Activated CD4-positive, alpha-beta T cell treated with anti-CD3 and anti-CD28 coated beads, Interleukin-2, amount 10 ng/mL, durations not matched to agents 24 days and 14 days (primary cell): ENCODE results near the gene ZNF827. TPM values are rescaled to one million over a fixed set of nuclear protein-coding genes. Genes with fewer than 3 reads are reported as not detected.

Source experiments
- DNase-seq: peaks from one replicate; pipeline ENCODE4 v3.0.0; 2022
- H3K27ac Mint-ChIP-seq: one replicate; pipeline ENCODE4 v1.8.0; 2022; ENCODE audit warnings: mild to moderate bottlenecking, mixed read lengths
- H3K27me3 Mint-ChIP-seq: one replicate; pipeline ENCODE4 v1.8.0; 2022; ENCODE audit warnings: mixed read lengths
- H3K36me3 Mint-ChIP-seq: one replicate; pipeline ENCODE4 v1.8.0; 2022; ENCODE audit warnings: low read depth, mild to moderate bottlenecking, mixed read lengths
- H3K4me1 Mint-ChIP-seq: one replicate; pipeline ENCODE4 v1.8.0; 2021; ENCODE audit warnings: mixed read lengths
- H3K4me3 Mint-ChIP-seq: one replicate; pipeline ENCODE4 v1.8.0; 2022; ENCODE audit warnings: mild to moderate bottlenecking, moderate library complexity, mixed read lengths
- H3K9me3 Mint-ChIP-seq: one replicate; pipeline ENCODE4 v1.8.0; 2021; ENCODE audit warnings: mixed read lengths
- intact Hi-C: fragments of 100-400 bp; cut with micrococcal nuclease; formaldehyde crosslinking; loops from one replicate; pipeline ENCODE4 v1.15.1; 2023
- total RNA-seq: library from RNA; stranded (reverse); gene quantifications from 2 replicates; pipeline ENCODE4 v1.2.3, GENCODE V29; 2022

The ZNF827 gene
- total RNA-seq, 1 donor from 2014 or later = 59.4 TPM

DNA sequence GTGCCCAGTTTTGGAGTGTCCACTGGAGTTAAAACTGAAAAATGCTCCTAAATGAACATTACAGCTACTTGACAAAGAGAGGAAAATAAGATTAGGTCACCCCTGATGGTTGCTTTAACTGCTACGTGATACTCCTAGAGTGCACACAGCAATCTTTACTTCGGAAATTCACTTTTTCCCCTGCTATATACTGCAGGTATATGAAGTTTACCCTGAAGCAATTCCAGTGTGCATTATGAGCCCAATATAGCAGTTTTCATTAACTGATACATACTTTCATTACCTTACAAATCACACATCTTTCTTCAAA is 773 bp upstream of the ZNF827 start:
- DNase-seq = no peak
- H3K4me1 Mint-ChIP-seq = peaks cover 29% of the 10 kb centered on the region
- peaks cover 8% of the 10 kb centered on the region for H3K36me3 Mint-ChIP-seq
- H3K4me3 Mint-ChIP-seq = peak overlapping the region; percentile 95
- intact Hi-C loops = loop anchor here (2.0 to 10.0 kb wide), 8 partner anchors 65 to 842 kb away; partner anchors contain the start of genes ABCE1, ANAPC10, SLC10A7 and SMAD1
- H3K27ac Mint-ChIP-seq = peak overlapping the region; percentile 91
- peaks cover 6% of the 10 kb centered on the region for H3K27me3 Mint-ChIP-seq
- no peaks in the 10 kb centered on the region for H3K9me3 Mint-ChIP-seq

DNA sequence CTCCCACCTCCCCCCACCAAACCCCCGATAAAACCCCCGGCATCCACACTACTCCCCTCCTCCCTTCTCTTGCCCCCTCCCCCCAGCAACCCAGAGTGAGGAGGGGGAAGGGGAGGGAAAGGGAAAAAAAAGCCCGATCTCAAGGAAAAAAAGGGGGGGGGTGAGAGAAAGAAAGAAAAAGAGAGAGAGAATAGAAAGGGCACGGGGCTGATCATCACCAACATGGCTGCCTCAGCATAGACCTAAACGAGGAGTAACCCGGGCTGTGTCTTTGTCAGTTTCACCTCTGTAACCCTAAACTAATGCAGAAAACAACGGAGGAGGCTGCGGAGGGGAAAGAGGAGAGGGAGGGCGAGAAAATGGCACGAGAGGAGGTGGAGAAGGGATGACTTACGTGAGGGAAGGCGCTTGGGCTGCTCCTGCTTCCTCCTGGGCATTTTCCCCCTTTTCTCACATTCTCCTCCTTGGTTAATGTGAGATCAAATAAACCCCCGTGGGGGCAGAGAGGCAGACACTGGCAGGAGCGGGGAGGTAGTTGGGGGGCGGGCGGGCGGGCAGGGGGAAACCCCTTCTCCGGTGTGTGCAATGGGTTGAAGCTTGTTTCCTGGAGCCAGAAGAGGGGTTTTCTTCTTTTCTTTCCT is 532 bp downstream of the ZNF827 start:
- peaks cover 34% of the 10 kb centered on the region for H3K4me1 Mint-ChIP-seq
- no peaks in the 10 kb centered on the region for H3K27me3 Mint-ChIP-seq
- no peaks in the 10 kb centered on the region for H3K9me3 Mint-ChIP-seq
- peak overlapping the region; percentile 95 for H3K4me3 Mint-ChIP-seq
- DNase-seq = peak; percentile 82
- H3K36me3 Mint-ChIP-seq = peaks cover 10% of the 10 kb centered on the region
- peak overlapping the region; percentile 95 for H3K27ac Mint-ChIP-seq
- intact Hi-C loops = loop anchor here (1.0 to 10.0 kb wide), 13 partner anchors 63 to 841 kb away; partner anchors contain the start of genes ABCE1, ANAPC10, MMAA and OTUD4

DNA sequence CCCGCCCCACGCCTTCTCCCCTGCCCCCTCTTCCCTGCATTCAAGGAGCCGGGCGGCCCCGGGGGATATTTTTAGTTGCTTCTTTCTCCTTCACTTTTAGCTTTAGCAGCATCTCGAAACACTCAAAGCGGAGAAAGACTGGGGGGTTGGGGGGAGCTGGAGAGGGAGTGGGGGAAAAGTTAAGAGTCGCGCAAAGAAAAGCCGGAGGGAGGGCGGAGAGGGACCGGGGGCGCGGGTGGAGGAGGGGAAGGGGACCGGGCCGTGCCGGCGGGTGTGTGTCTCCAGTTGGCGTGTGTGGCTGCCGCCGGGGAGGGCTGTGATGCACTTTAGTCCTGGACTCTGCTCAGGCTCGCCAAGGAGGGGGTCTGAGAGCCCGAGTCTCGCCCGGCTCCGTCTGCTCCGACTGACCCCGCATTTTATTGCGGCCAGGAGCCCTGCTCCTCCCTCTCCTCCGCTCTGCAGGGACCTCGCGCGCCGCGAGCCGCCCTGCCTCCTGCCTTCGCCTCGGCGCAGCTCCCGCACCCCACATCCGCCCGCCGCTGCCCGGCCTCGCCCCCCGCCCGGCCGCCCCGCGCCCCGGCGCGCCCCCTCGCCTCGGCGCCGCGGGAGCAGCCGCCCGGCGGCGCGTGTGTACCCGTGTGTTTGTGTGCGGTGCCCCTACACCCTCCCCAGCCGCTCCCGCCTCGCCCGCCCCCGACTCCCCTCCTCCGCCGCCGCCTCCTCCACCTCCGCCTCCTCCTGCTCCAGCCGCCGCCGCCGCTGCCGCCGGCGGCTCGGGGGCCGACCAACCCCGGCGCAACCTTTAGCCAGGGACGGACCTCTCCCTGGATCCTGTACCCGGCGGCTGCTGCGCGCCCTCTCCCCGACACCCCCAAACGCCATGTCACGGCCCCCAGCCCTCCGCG is 1.4 kb downstream of the ZNF827 start:
- Mint-ChIP-seq H3K27me3 (no peaks in the 10 kb centered on the region), H3K4me1 (peaks cover 37% of the 10 kb centered on the region), H3K36me3 (peaks cover 14% of the 10 kb centered on the region), H3K4me3 (peak overlapping the region; percentile 95), H3K9me3 (no peaks in the 10 kb centered on the region), H3K27ac (peak overlapping the region; percentile 97)
- intact Hi-C loops = loop anchor here (1.0 to 10.0 kb wide), 9 partner anchors 62 to 840 kb away; partner anchors contain the start of genes ABCE1, ANAPC10, OTUD4 and SLC10A7
- peak; percentile 87 for DNase-seq

DNA sequence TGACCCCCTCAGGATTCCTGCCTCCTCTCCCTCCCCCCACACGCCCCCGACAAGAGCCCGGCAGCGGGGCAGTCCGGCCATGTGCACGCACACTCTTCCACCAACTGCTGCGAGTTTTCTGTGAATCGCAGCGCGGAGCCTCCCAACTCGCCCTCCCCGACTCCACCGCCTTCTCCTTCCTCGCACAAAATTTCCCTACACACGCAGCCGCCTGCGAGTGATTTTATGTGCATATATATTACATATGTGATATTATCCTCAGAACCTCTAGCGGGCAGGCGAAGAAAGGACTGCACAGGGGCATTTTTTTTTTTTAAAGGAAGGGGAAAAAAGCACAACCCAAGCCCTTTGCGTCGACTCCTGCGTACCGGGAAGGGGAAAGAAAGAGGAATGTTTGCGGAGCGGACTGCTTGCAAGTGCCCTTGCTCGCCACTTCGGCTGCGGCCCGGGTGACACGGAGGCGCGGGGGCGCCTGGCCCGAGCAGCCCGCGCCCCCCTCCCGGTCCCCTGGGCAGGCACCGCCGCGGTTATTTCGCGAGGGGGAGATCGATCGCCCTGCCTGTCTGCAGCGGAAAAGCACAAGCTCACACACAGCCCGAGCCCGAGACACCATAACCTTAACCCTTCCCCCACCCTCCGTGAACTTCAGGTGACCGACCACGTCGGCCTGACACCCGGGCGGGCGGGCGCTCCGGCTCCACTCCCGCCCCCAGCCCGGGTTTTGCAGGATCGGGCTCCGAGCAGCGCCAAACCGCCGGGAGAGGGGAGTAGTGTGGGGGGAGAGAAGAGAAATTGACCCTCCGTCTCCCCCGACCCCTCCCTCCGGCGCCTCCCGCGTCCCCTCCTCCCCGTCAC is 2.3 kb downstream of the ZNF827 start:
- intact Hi-C loops = loop anchor here (1.0 to 10.0 kb wide), 9 partner anchors 62 to 839 kb away; partner anchors contain the start of genes ABCE1, ANAPC10, OTUD4 and SLC10A7
- H3K27me3 Mint-ChIP-seq = no peaks in the 10 kb centered on the region
- peak overlapping the region; percentile 97 for H3K27ac Mint-ChIP-seq
- H3K4me1 Mint-ChIP-seq = peaks cover 40% of the 10 kb centered on the region
- H3K4me3 Mint-ChIP-seq = peak overlapping the region; percentile 94
- DNase-seq = peak; percentile 89
- H3K9me3 Mint-ChIP-seq = no peaks in the 10 kb centered on the region
- peaks cover 14% of the 10 kb centered on the region for H3K36me3 Mint-ChIP-seq

DNA sequence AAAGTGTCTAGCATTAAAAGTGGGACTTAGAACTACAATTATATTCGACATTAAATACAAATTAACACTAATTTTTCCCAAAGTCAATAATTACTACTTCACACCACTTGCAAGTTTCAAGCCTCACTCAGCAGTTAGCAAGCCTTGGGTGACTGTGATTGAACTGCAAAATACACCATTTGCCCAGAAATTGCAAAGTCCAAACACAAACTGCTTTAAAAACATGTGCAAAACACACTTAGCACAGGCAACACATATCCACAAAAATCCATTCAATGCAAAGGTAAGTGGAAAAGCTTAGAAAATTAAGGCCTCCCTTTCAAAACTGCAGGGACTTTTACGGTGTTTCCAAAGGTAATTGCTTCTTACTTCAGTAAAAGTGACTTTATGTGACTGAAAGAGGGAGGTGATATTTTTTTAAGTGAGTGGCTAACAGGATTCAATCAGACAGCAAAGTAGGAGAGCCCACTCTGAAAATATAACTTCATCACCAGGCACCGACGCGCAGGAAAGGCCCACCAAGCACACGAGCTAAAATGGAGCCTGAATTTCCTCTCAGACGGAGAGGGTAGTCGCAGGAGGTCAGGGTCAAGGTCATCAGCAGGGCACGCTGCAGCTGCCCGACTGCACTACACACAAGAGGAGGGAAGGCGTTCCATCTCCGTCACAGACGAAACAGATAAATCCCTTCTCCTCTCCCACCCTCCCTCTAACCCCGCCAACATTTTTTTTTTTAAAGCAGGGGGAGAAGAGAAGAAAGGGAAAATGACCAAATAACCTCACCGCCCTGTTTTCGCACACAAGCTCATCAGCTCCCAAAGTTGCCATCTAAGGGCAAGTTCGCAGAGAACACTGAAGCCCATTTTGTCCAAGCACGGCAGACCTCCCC is 3.1 kb downstream of the ZNF827 start:
- intact Hi-C loops = loop anchor here (1.0 to 10.0 kb wide), 9 partner anchors 61 to 838 kb away; partner anchors contain the start of genes ABCE1, ANAPC10, OTUD4 and SLC10A7
- Mint-ChIP-seq H3K4me1 (peaks cover 48% of the 10 kb centered on the region), H3K4me3 (peak overlapping the region; percentile 94), H3K27me3 (no peaks in the 10 kb centered on the region), H3K36me3 (peaks cover 14% of the 10 kb centered on the region), H3K27ac (peak overlapping the region; percentile 97), H3K9me3 (no peaks in the 10 kb centered on the region)
- peak; percentile 62 for DNase-seq

DNA sequence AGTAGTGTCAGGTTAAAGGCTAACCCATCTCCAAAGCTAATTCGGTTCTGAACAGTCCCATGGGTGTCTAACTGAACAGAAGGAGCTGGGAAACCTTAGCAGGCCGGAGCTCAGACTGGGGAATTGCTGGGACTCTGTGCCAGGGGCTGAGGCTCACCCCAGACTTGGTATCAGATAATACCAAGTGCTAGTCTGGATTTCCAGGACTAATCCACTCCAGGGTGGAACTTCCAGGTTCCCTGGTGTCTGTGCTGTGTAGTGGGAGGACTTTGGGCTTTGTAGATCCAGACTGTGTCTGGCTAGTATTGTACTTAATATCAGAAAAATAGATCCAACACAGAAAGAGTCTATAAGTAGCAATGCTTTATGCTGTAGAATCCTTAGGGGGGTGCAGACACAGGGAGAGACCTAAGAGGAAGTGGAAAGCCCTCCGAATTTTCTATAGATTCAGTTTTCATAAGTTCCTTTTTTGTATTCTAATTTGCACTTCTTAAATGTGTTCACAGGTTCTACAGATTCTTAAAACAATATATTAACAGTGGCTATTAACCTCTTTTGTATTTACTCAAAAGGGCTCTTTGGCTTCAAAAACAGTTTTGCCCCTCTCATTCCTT is 4.1 kb downstream of the ZNF827 start:
- Mint-ChIP-seq H3K9me3 (no peaks in the 10 kb centered on the region), H3K4me1 (peaks cover 47% of the 10 kb centered on the region), H3K36me3 (peaks cover 14% of the 10 kb centered on the region), H3K4me3 (peak overlapping the region; percentile 94), H3K27me3 (no peaks in the 10 kb centered on the region), H3K27ac (peak overlapping the region; percentile 38)
- DNase-seq = no peak
- intact Hi-C loops = loop anchor here (5.0 to 10.0 kb wide), 7 partner anchors 60 to 837 kb away; partner anchors contain the start of genes ABCE1, ANAPC10, SLC10A7 and SMAD1

DNA sequence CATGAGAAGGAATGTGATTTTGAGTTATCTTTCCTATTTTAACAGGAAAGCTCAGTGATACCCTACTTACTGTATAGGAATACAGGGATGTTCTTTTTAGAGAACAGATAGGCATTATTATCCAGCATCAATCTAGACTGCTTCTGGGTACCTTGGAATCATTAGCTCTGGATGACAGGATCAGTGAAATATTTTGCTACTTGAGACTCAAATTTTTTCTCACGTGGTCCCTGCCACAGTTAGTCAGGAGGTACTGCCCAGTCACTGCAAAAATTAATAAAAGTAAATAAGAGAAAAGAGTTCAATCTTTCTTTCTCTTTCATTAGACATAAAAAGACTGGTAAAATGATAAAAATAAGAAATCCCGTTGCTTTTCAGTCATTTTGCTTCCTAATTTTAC is 5.5 kb downstream of the ZNF827 start:
- intact Hi-C loops = loop anchor here (10.0 kb wide), 2 partner anchors 58 to 522 kb away; no protein-coding TSS in a partner anchor
- H3K27ac Mint-ChIP-seq = no peak overlapping the region
- DNase-seq = no peak
- H3K9me3 Mint-ChIP-seq = no peaks in the 10 kb centered on the region
- no peaks in the 10 kb centered on the region for H3K27me3 Mint-ChIP-seq
- peaks cover 37% of the 10 kb centered on the region for H3K4me1 Mint-ChIP-seq
- no peak overlapping the region for H3K4me3 Mint-ChIP-seq
- H3K36me3 Mint-ChIP-seq = peaks cover 11% of the 10 kb centered on the region

DNA sequence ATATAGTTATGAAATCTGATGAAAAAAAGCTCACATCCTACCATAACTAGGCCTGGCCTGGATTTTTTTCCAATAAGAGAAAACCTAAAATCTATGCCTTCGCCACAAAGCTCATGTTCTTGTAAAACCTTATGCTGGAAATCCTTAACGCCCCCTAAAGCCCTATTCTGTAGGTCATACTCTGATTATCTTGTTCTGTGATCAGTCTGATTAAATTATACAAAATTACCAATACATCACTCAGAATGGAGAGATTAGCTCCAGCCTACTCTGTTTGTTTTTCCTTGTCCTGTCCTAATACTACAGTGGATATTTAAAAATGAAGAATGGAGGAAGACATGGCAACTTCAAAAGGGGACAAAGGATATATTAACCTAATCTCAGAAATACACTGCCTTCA is 7.2 kb downstream of the ZNF827 start:
- no peaks in the 10 kb centered on the region for H3K27me3 Mint-ChIP-seq
- intact Hi-C loops = loop anchor here (10.0 kb wide), 2 partner anchors 57 to 523 kb away; no protein-coding TSS in a partner anchor
- H3K27ac Mint-ChIP-seq = no peak overlapping the region
- peaks cover 37% of the 10 kb centered on the region for H3K4me1 Mint-ChIP-seq
- peaks cover under 1% of the 10 kb centered on the region for H3K9me3 Mint-ChIP-seq
- H3K4me3 Mint-ChIP-seq = no peak overlapping the region
- H3K36me3 Mint-ChIP-seq = peaks cover 18% of the 10 kb centered on the region
- DNase-seq = no peak

DNA sequence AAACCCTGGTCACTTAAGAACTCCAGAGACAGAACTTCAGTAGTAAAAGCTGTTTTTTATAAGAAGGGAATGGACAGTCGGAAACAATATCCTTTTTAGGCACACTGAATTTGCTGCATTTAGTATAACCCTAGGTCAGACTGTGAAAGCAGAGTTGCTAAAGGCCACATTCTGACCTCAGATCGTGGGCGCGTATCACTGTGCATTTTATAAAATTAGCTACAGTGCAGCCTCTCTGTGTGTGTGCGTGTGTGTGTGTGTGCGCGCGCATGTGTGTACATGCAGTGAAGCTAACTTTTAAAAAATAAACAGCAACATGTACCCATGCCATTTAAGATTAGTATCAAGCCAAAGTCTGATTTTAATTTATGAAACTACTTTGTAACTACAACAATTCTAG is 8.0 kb downstream of the ZNF827 start:
- Mint-ChIP-seq H3K36me3 (peaks cover 23% of the 10 kb centered on the region), H3K4me1 (peaks cover 37% of the 10 kb centered on the region)

DNA sequence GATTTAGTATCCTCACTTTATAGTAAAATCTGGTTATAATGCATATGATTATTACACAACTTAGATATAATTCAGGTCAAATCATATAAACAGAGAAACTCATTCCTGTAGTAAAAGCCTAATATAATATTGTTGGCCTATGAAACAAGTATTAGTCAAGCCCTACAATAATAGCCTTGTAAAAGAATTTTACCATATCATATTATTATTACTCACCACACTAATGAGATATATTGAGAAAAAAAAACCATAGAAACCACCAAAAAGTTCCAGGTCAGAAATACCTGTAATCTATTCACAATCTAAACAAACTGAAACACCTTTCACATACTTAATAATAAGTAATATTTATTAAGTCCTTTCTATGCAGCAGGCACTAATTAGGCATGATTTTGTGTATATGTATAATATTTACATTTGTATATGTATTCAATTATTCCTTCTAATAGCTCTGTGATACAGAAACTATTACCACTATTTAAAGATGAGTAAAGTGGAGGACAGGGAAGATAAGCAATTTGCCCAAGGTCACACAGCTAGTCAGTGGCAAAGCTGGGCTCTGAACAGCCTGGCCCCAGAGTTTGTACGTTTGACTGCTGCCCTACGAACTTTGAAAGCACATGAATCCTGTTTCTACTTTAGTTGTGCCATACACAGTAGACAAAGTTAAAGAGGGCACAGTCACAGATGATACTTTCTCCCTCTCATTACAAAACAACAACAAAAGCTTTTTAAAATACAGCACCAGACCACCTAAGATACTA is 9.0 kb downstream of the ZNF827 start:
- H3K27me3 Mint-ChIP-seq = no peaks in the 10 kb centered on the region
- no peak for DNase-seq
- peaks cover 32% of the 10 kb centered on the region for H3K36me3 Mint-ChIP-seq
- peaks cover 33% of the 10 kb centered on the region for H3K4me1 Mint-ChIP-seq
- intact Hi-C loops = loop anchor here (10.0 kb wide), 2 partner anchors 55 to 525 kb away; no protein-coding TSS in a partner anchor
- H3K27ac Mint-ChIP-seq = no peak overlapping the region
- peaks cover 12% of the 10 kb centered on the region for H3K9me3 Mint-ChIP-seq
- no peak overlapping the region for H3K4me3 Mint-ChIP-seq

More for the DNA sequence above, 8.0 kb downstream of the ZNF827 start:
- DNase-seq = peak; percentile 40
- H3K27ac Mint-ChIP-seq = no peak overlapping the region
- H3K27me3 Mint-ChIP-seq = no peaks in the 10 kb centered on the region
- H3K9me3 Mint-ChIP-seq = peaks cover 5% of the 10 kb centered on the region
- intact Hi-C loops = loop anchor here (10.0 kb wide), 2 partner anchors 56 to 524 kb away; no protein-coding TSS in a partner anchor
- H3K4me3 Mint-ChIP-seq = no peak overlapping the region

DNA sequence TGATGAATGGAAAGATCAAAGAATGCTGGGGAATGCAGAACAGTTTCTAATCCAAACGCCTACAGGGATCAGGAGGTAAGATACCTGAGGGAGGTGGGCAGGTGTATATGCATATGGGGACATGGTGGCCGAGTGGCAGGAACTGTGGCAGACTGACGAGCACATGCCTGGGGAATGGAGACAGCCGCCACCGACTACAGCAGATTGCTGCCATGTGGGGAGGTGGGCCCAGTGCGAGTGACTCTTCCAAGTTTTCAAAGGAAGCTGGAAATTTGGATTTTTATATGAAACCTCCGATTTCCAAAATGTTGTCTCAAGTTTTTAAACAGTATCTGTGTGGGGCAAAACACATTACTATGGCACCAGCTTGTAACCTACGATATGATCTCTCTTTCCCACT is 9.9 kb downstream of the ZNF827 start:
- intact Hi-C loops = no loop called here
- peaks cover 33% of the 10 kb centered on the region for H3K4me1 Mint-ChIP-seq
- no peak overlapping the region for H3K27ac Mint-ChIP-seq
- peaks cover 13% of the 10 kb centered on the region for H3K9me3 Mint-ChIP-seq
- H3K27me3 Mint-ChIP-seq = no peaks in the 10 kb centered on the region
- DNase-seq = no peak
- H3K4me3 Mint-ChIP-seq = no peak overlapping the region
- H3K36me3 Mint-ChIP-seq = peaks cover 36% of the 10 kb centered on the region
